GM18511 (cell line): ENCODE results near the gene RNPEPL1.

Experiments used
- ATAC-seq: cut with Tn5 transposase; IDR thresholded peaks from one replicate; pipeline ENCODE4 v1.9.1; 2021; ENCODE audit warnings: mild to moderate bottlenecking, moderate library complexity; ENCODE audit not compliant: unreplicated experiment

The RNPEPL1 gene

GRCh38 chr2:240588669-240589068 lies 20.4 kb downstream of the RNPEPL1 start:
- no peak for ATAC-seq

GRCh38 chr2:240589375-240589774 lies 21.1 kb downstream of the RNPEPL1 start:
- no peak for ATAC-seq

GRCh38 chr2:240589850-240590525 lies 21.7 kb downstream of the RNPEPL1 start:
- no peak for ATAC-seq

- no peak for ATAC-seq
Measured at GRCh38 chr2:240590681-240591111, 22.4 kb downstream of the RNPEPL1 start.

GRCh38 chr2:240591226-240591625 lies 22.9 kb downstream of the RNPEPL1 start:
- no peak for ATAC-seq

GRCh38 chr2:240591784-240592183 lies 23.5 kb downstream of the RNPEPL1 start:
- ATAC-seq, result no peak

- ATAC-seq, result no peak
Measured at GRCh38 chr2:240593026-240593702, 24.9 kb downstream of the RNPEPL1 start.

GRCh38 chr2:240593703-240594451 lies 25.6 kb downstream of the RNPEPL1 start:
- ATAC-seq, result no peak

- no peak for ATAC-seq
Measured at GRCh38 chr2:240594511-240595380, 26.5 kb downstream of the RNPEPL1 start.

GRCh38 chr2:240595381-240596079 lies 27.2 kb downstream of the RNPEPL1 start:
- ATAC-seq, result no peak

GRCh38 chr2:240596080-240596460 lies 27.8 kb downstream of the RNPEPL1 start:
- no peak for ATAC-seq

- no peak for ATAC-seq
Measured at GRCh38 chr2:240596491-240596931, 28.2 kb downstream of the RNPEPL1 start.

GRCh38 chr2:240597054-240597418 lies 28.8 kb downstream of the RNPEPL1 start:
- no peak for ATAC-seq

- no peak for ATAC-seq
Measured at GRCh38 chr2:240597419-240598181, 29.3 kb downstream of the RNPEPL1 start.

- ATAC-seq, result no peak
Measured at GRCh38 chr2:240598311-240598911, 30.1 kb downstream of the RNPEPL1 start.

- ATAC-seq, result no peak
Measured at GRCh38 chr2:240599141-240599583, 30.9 kb downstream of the RNPEPL1 start.

- ATAC-seq, result no peak
Measured at GRCh38 chr2:240600451-240600961, 32.2 kb downstream of the RNPEPL1 start.

GRCh38 chr2:240601061-240601830 lies 33.0 kb downstream of the RNPEPL1 start:
- ATAC-seq, result no peak
